ENCODE measurements around the gene NEK3. TPM values are rescaled to one million over a fixed set of nuclear protein-coding genes. Genes with fewer than 3 reads are reported as not detected.
"Not testable (repeated sequence)": the region's sequence is repeated elsewhere in the genome, so short reads cannot be mapped to it uniquely, and the experiment has no call there.

The NEK3 gene
- 53.1 and 61.0 TPM in 2 replicates for polyA plus RNA-seq
- polyA minus RNA-seq, result 17.8 and 18.7 TPM in 2 replicates

- H3K27me3 ChIP-seq (ENCODE audit: insufficient read depth, low read depth, low read length), result no peaks in the 10 kb centered on the region
- H3K27ac ChIP-seq (ENCODE audit: low read length), result no peak within 1 kb of the TSS
- H3K4me2 ChIP-seq (ENCODE audit: low read length), result peak within 1 kb of the TSS; percentile 45
Measured at GRCh38 chr13:52159159-52159982, at the start of gene NEK3. Gene NEK3, minus strand, starts transcription at chr13:52159597. Its CDS starts 3,406 bp downstream, at chr13:52156191.

GRCh38 chr13:52208384-52208783 lies 49.0 kb upstream of the NEK3 start:
- H3K4me2 ChIP-seq (ENCODE audit: low read length); H2AFZ ChIP-seq (ENCODE audit: low read depth, low read length); H3K27me3 ChIP-seq (ENCODE audit: insufficient read depth, low read depth, low read length); H4K20me1 ChIP-seq (ENCODE audit: insufficient read depth); H3K9ac ChIP-seq (ENCODE audit: low read length); H3K27ac ChIP-seq (ENCODE audit: low read length); H3K79me2 ChIP-seq (replicated peaks; ENCODE audit: insufficient read depth, low read length); H3K4me3 ChIP-seq (ENCODE audit: low read length); H3K36me3 ChIP-seq (ENCODE audit: insufficient read depth, low read length); H3K9me2 ChIP-seq (ENCODE audit: insufficient read depth, low read length); H3F3A ChIP-seq (ENCODE audit: insufficient read depth, low read length, poor library complexity, severe bottlenecking); H3K9me3 ChIP-seq (ENCODE audit: low read length): not testable (repeated sequence)

More at GRCh38 chr13:52159159-52159982, at the start of gene NEK3:
- Histone ChIP-seq H3K4me3 (ENCODE audit: low read length) (peak within 1 kb of the TSS; percentile 93), H3K9ac (ENCODE audit: low read length) (peak within 1 kb of the TSS; percentile 66), H2AFZ (ENCODE audit: low read depth, low read length) (peak within 1 kb of the TSS; percentile 53), H3F3A (ENCODE audit: insufficient read depth, low read length, poor library complexity, severe bottlenecking) (no peaks in the 10 kb centered on the region), H3K9me2 (ENCODE audit: insufficient read depth, low read length) (no peaks in the 10 kb centered on the region), H4K20me1 (ENCODE audit: insufficient read depth) (no peaks in the 10 kb centered on the region), H3K9me3 (ENCODE audit: low read length) (no peaks in the 10 kb centered on the region), H3K36me3 (ENCODE audit: insufficient read depth, low read length) (no peaks in the 10 kb centered on the region), H3K79me2 (replicated peaks; ENCODE audit: insufficient read depth, low read length) (no peaks in the 10 kb centered on the region)
- TF ChIP-seq EP300 (conservative IDR thresholded peaks at IDR 0.05; ENCODE audit: poor library complexity, severe bottlenecking) (no peak), RAD21 (conservative IDR thresholded peaks at IDR 0.05) (no peak), REST (IDR thresholded peaks at IDR 0.05; ENCODE audit: borderline replicate concordance) (no peak), SMC3 (conservative IDR thresholded peaks at IDR 0.05; ENCODE audit: poor library complexity) (no peak), EZH2 (IDR thresholded peaks at IDR 0.05; ENCODE audit: borderline replicate concordance, insufficient read depth, low read length, poor library complexity, severe bottlenecking) (no peak), MXI1 (conservative IDR thresholded peaks at IDR 0.05; ENCODE audit: poor library complexity, severe bottlenecking) (peak; percentile 71), CTCF (IDR thresholded peaks at IDR 0.05; ENCODE audit: poor library complexity, severe bottlenecking) (no peak), POLR2AphosphoS5 (IDR thresholded peaks at IDR 0.05) (peak; percentile 27), TAF1 (IDR thresholded peaks at IDR 0.05; ENCODE audit: low read depth) (peak; percentile 46)

- H3K79me2 ChIP-seq (replicated peaks; ENCODE audit: insufficient read depth, low read length); H3K9me3 ChIP-seq (ENCODE audit: low read length); H3K27ac ChIP-seq (ENCODE audit: low read length); H3F3A ChIP-seq (ENCODE audit: insufficient read depth, low read length, poor library complexity, severe bottlenecking); H3K9ac ChIP-seq (ENCODE audit: low read length); H3K4me3 ChIP-seq (ENCODE audit: low read length); H4K20me1 ChIP-seq (ENCODE audit: insufficient read depth); H3K36me3 ChIP-seq (ENCODE audit: insufficient read depth, low read length); H2AFZ ChIP-seq (ENCODE audit: low read depth, low read length); H3K27me3 ChIP-seq (ENCODE audit: insufficient read depth, low read depth, low read length); H3K9me2 ChIP-seq (ENCODE audit: insufficient read depth, low read length); H3K4me2 ChIP-seq (ENCODE audit: low read length): not testable (repeated sequence)
Measured at GRCh38 chr13:52207896-52208295, 48.5 kb upstream of the NEK3 start.

- not testable (repeated sequence) for H3K9me2 ChIP-seq (ENCODE audit: insufficient read depth, low read length); H3K27me3 ChIP-seq (ENCODE audit: insufficient read depth, low read depth, low read length); H3K79me2 ChIP-seq (replicated peaks; ENCODE audit: insufficient read depth, low read length); H3K9me3 ChIP-seq (ENCODE audit: low read length); H4K20me1 ChIP-seq (ENCODE audit: insufficient read depth); H3K4me3 ChIP-seq (ENCODE audit: low read length); H3K36me3 ChIP-seq (ENCODE audit: insufficient read depth, low read length); H3K4me2 ChIP-seq (ENCODE audit: low read length); H3K27ac ChIP-seq (ENCODE audit: low read length); H3F3A ChIP-seq (ENCODE audit: insufficient read depth, low read length, poor library complexity, severe bottlenecking); H3K9ac ChIP-seq (ENCODE audit: low read length); H2AFZ ChIP-seq (ENCODE audit: low read depth, low read length)
Measured at GRCh38 chr13:52207337-52207736, 47.9 kb upstream of the NEK3 start.

- not testable (repeated sequence) for H3K27me3 ChIP-seq (ENCODE audit: insufficient read depth, low read depth, low read length); H3F3A ChIP-seq (ENCODE audit: insufficient read depth, low read length, poor library complexity, severe bottlenecking); H3K9ac ChIP-seq (ENCODE audit: low read length); H3K9me3 ChIP-seq (ENCODE audit: low read length); H3K4me3 ChIP-seq (ENCODE audit: low read length); H3K36me3 ChIP-seq (ENCODE audit: insufficient read depth, low read length); H3K4me2 ChIP-seq (ENCODE audit: low read length); H3K79me2 ChIP-seq (replicated peaks; ENCODE audit: insufficient read depth, low read length); H2AFZ ChIP-seq (ENCODE audit: low read depth, low read length); H3K9me2 ChIP-seq (ENCODE audit: insufficient read depth, low read length); H4K20me1 ChIP-seq (ENCODE audit: insufficient read depth); H3K27ac ChIP-seq (ENCODE audit: low read length)
Measured at GRCh38 chr13:52204546-52204945, 45.1 kb upstream of the NEK3 start.
